NT2/D1 (cell line): Measurements from ENCODE around the gene CLCN7.

Source experiments
- DNase-seq: peaks from one replicate; pipeline ENCODE4 v3.0.0-alpha.2; 2011; ENCODE audit warnings: low read depth, low spot score
- H3K27me3 ChIP-seq: 2 replicates; pipeline ENCODE4 v1.6.0; 2011; ENCODE audit warnings: mild to moderate bottlenecking; ENCODE audit not compliant: insufficient read length, insufficient read depth
- H3K36me3 ChIP-seq: 2 replicates; pipeline ENCODE4 v1.6.1; 2011; ENCODE audit warnings: mild to moderate bottlenecking, low read length, mixed read lengths; ENCODE audit not compliant: insufficient read depth, insufficient read length
- H3K4me1 ChIP-seq: 2 replicates; pipeline ENCODE4 v1.5.1; 2011; ENCODE audit not compliant: insufficient read depth, insufficient read length
- H3K4me3 ChIP-seq: 2 replicates; pipeline ENCODE4 v1.5.1; 2011; ENCODE audit warnings: low read depth; ENCODE audit not compliant: insufficient read length
- H3K9ac ChIP-seq: 2 replicates; pipeline ENCODE4 v1.6.0; 2011; ENCODE audit warnings: low read depth; ENCODE audit not compliant: insufficient read length
- H3K9me3 ChIP-seq: 2 replicates; pipeline ENCODE4 v1.5.1; 2011; ENCODE audit warnings: mild to moderate bottlenecking, low read length; ENCODE audit not compliant: insufficient read depth
- SUZ12 ChIP-seq: IDR thresholded peaks from 2 replicates; pipeline ENCODE4 v1.6.1; 2011; ENCODE audit not compliant: insufficient read length, insufficient read depth; ENCODE audit errors: extremely low read depth
- YY1 ChIP-seq: IDR thresholded peaks from 2 replicates; pipeline ENCODE4 v1.6.1; 2011; ENCODE audit not compliant: insufficient read length, insufficient read depth
- ZNF274 ChIP-seq: IDR thresholded peaks from 2 replicates; pipeline ENCODE4 v1.6.1; 2011; ENCODE audit warnings: mild to moderate bottlenecking, low read depth, low read length

Gene CLCN7

DNA sequence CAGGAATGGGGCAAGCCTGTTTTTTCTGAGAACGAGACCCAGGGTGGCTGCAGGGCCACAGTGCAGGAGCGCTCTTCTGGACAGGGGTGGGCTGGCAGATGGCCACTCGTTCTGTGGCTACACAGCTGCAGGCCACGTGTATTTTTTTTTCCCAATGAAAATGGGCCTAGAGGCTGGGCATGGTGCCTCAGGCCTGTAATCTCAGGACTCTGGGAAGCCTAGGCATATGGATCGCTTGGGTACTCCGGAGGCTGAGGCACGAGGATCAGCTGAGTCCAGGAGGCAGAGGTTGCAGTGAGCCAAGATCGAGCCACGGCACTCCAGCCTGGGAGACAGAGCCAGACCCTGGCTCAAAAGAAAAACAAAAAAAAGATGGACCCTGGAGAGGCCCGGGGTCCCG, 67.1 kb downstream of the CLCN7 start:
- H3K4me3 ChIP-seq, result no peak overlapping the region
- peaks cover 7% of the 10 kb centered on the region for H3K4me1 ChIP-seq
- H3K27me3 ChIP-seq, result no peaks in the 10 kb centered on the region
- peak overlapping the region; percentile 61 for H3K9ac ChIP-seq
- H3K9me3 ChIP-seq, result no peaks in the 10 kb centered on the region
- peaks cover 6% of the 10 kb centered on the region for H3K36me3 ChIP-seq
- no peak for DNase-seq
- TF ChIP-seq SUZ12 (no peak), ZNF274 (no peak), YY1 (no peak)

DNA sequence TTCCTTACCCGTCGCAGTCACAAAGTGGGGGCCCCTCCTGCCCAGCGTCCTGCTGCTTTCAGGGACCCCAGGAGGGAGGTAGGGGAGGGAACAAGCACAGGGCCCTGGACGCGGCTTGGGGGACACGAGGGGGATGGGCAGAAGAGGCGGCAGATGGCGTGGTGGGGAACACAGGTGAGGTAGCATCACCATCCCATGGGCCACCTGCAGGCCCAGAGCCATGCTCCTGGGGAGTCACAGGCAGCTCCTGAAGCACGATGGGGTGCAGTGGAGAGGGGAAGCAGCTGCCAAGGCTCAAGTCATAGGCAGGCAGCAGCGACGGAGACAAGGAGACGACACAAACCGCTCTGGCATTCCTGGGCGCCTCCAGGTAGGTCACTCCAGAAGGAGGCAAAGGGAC, 71.1 kb downstream of the CLCN7 start:
- TF ChIP-seq SUZ12 (no peak), ZNF274 (no peak)
- no peak for DNase-seq
- Histone ChIP-seq H3K36me3 (peaks cover 28% of the 10 kb centered on the region), H3K27me3 (no peaks in the 10 kb centered on the region), H3K4me3 (no peak overlapping the region), H3K9ac (no peak overlapping the region), H3K4me1 (peaks cover 7% of the 10 kb centered on the region), H3K9me3 (no peaks in the 10 kb centered on the region)

DNA sequence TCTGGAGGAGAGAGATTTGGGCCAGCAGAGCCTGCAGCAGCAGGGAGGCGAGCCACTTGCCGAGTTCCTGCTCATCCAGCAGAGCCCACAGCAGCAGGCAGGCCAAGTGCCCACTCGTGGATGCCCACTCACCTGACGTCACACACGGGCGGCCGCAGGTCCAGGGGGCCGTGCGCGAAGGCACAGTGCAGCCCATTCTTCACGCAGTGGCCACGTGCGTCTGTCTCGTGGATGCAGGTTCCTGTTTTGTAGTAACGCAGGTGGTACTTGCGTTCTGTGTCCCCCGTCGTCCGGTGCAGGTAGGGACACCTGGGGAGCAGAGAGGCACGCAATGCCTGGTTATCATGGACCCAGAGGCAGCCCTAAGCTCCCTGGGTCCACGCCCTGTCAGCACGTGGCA, 71.8 kb downstream of the CLCN7 start:
- no peak for TF ChIP-seq SUZ12
- TF ChIP-seq ZNF274, result no peak
- no peak for TF ChIP-seq YY1
- Histone ChIP-seq H3K27me3 (no peaks in the 10 kb centered on the region), H3K9ac (no peak overlapping the region), H3K36me3 (peaks cover 29% of the 10 kb centered on the region), H3K4me3 (no peak overlapping the region), H3K4me1 (peaks cover 7% of the 10 kb centered on the region), H3K9me3 (no peaks in the 10 kb centered on the region)
- no peak for DNase-seq

DNA sequence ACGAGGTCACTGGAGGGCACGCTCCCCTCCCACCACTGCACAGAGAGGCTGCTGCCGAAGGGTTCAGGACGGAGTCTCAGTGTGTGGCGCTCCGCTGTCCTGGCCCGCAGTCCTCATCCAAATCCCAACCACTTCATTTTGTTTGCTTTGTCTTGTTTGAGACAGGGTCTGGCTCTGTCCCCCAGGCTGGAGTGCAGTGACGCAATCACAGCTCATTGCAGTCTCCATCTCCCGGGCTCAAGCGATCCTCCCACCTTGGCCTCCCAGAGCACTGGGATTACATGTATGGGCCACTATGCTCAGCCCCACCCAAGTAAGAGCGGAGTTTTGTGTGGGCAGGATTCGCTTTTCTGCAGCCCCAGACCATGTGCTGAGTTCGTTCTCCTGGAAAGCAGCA, 73.1 kb downstream of the CLCN7 start:
- Histone ChIP-seq H3K4me3 (no peak overlapping the region), H3K9ac (peak overlapping the region; percentile 44), H3K4me1 (no peaks in the 10 kb centered on the region), H3K36me3 (peaks cover 32% of the 10 kb centered on the region), H3K27me3 (no peaks in the 10 kb centered on the region), H3K9me3 (no peaks in the 10 kb centered on the region)
- TF ChIP-seq ZNF274 (no peak), SUZ12 (no peak), YY1 (no peak)
- DNase-seq, result no peak

DNA sequence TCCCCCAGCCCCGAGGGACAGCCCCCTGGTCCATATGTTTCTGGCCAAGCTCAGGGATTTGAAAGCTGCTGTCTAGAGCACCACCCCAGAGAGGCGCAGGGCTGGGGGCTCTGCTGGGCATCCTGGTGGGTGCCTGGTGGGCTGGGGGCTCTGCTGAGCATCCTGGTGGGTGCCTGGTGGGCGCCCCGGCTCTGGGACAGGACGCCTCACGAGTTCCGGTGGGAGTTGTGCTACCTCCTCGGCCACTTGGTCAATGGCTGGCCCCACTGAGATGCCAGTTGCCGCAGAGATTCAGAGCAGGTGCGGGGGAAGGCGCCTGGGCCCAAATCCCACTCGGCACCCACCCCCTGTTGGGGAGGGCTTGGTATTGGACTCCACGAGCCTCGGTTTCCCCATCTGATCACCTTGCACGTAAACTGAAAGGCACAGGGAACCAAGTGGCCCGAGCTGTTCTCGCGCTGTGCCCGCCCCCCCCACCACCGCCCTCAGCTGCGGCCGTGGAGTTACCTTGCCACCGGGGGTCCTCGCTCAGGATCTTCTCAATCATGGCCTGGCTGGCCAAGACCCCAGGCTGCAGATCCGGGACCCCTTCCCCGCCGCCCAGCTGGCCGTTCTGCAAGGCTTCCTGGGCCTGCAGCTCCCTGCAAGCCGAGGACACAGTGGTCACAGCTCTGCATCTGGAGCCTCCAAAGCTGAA, 73.6 kb downstream of the CLCN7 start:
- TF ChIP-seq YY1 (no peak), SUZ12 (no peak), ZNF274 (no peak)
- H3K4me1 ChIP-seq, result no peaks in the 10 kb centered on the region
- DNase-seq, result no peak
- H3K9me3 ChIP-seq, result no peaks in the 10 kb centered on the region
- H3K4me3 ChIP-seq, result no peak overlapping the region
- H3K36me3 ChIP-seq, result peaks cover 32% of the 10 kb centered on the region
- H3K9ac ChIP-seq, result no peak overlapping the region
- no peaks in the 10 kb centered on the region for H3K27me3 ChIP-seq

DNA sequence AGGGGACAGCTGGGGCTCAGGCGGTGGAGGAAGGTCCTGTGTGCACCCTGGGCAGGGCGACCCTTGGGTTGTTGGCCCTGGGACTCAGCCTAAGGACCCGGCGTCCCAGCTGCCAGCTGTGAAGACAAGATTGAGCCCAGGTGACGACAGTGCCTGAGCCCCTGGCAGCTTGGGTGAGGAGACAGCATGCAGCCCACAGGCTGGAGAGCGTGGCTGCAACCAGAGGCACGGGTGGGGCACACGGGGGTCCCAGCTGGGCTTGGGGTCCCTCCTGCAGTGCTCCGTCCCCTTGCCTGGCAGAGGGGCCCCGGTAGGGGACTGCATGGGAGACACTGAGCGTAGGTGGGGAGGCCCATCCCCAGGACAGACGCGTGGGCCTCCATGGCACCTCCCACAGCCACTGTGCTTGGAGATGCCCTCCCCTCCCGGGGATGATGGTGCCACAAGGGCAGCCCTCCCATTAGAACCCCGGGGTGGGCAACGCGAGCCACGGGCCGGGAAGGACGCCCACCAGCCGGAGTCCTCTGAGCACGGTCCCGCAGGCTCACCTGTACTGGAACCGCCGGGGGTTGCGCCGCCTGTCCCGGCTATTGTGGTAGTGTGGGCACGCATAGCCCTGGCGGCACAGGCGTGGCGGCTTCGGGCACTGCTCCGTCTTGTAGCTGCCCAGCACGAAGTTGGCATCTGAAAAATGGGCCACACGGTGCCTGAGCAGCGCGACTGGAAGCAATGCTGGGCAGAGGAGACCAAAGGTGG, 75.8 kb downstream of the CLCN7 start:
- Histone ChIP-seq H3K4me3 (no peak overlapping the region), H3K4me1 (no peaks in the 10 kb centered on the region), H3K9ac (no peak overlapping the region), H3K9me3 (no peaks in the 10 kb centered on the region), H3K36me3 (peaks cover 32% of the 10 kb centered on the region), H3K27me3 (no peaks in the 10 kb centered on the region)
- TF ChIP-seq ZNF274, result no peak
- DNase-seq, result no peak

DNA sequence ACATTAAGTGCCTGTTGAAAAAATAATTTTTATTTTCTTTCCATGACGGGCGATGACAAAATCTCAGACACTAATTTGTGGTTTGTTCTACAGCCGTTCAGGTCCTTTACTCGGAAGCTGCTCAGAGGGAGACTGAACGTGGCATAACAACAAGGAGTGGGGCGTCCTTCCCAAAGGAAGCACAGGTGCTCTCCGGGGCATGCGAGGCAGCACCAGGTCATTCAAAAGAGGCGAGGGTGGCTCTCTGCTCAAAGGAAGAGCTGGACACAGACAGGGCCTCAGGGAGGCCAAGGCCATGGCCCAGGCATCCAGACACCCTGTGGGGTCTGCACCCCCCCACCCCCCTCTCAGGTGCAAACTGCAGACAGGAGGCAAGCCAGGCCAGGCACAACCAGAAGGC, 76.5 kb downstream of the CLCN7 start:
- H3K36me3 ChIP-seq, result peaks cover 35% of the 10 kb centered on the region
- H3K4me3 ChIP-seq, result no peak overlapping the region
- TF ChIP-seq ZNF274 (no peak), YY1 (no peak), SUZ12 (no peak)
- H3K27me3 ChIP-seq, result no peaks in the 10 kb centered on the region
- DNase-seq, result no peak
- no peaks in the 10 kb centered on the region for H3K4me1 ChIP-seq
- H3K9ac ChIP-seq, result no peak overlapping the region
- no peaks in the 10 kb centered on the region for H3K9me3 ChIP-seq
